K562 (cell line): ENCODE results near the gene JAK3. TPM values are rescaled to one million over a fixed set of nuclear protein-coding genes. Genes with fewer than 3 reads are reported as not detected.

ENCODE experiments used
- E2F1 ChIP-seq: sonication (generic); formaldehyde crosslinking; IDR thresholded peaks from 2 replicates; pipeline ENCODE4 v1.8.1; 2023; ENCODE audit warnings: mild to moderate bottlenecking, missing genetic modification reagents, moderate library complexity
- ERF ChIP-seq: fragments of 450-650 bp; formaldehyde crosslinking; IDR thresholded peaks from 2 replicates; pipeline ENCODE4 v1.4.0; 2020; ENCODE audit warnings: mild to moderate bottlenecking, mixed read lengths
- EZH2 ChIP-seq: IDR thresholded peaks from 2 replicates; pipeline ENCODE4 v1.6.1; 2012; ENCODE audit warnings: low read depth, mild to moderate bottlenecking, inconsistent platforms, low read length, borderline replicate concordance
- KDM2B ChIP-seq: fragments of 250-450 bp; sonication (Bioruptor Pico); IDR thresholded peaks from 2 replicates; pipeline ENCODE4 v1.8.0; 2021; ENCODE audit warnings: mild to moderate bottlenecking, moderate library complexity
- MTA2 ChIP-seq: fragments of 450-650 bp; IDR thresholded peaks from 2 replicates; pipeline ENCODE4 v1.6.1; 2016; ENCODE audit warnings: low read depth
- NCOA1 ChIP-seq: fragments of 450-650 bp; IDR thresholded peaks from 2 replicates; pipeline ENCODE4 v1.6.1; 2016; ENCODE audit warnings: low read depth
- NFIC ChIP-seq: fragments of 450-650 bp; IDR thresholded peaks from 2 replicates; pipeline ENCODE4 v1.6.1; 2017; ENCODE audit warnings: mild to moderate bottlenecking, inconsistent platforms
- PBX2 ChIP-seq, 2 experiments: IDR thresholded peaks in 1 of 2; conservative IDR thresholded peaks in 1 of 2; 2 replicates each; pipeline ENCODE4 v1.6.1; 2016; ENCODE audit warnings: low read depth in 2 of 2, mild to moderate bottlenecking in 1 of 2, missing compliant biosample characterization in 1 of 2, missing genetic modification characterization in 1 of 2, moderate library complexity in 1 of 2
- PHB2 ChIP-seq: fragments of 450-650 bp; IDR thresholded peaks from 2 replicates; pipeline ENCODE4 v1.6.1; 2017; ENCODE audit warnings: low read depth
- PTBP1 ChIP-seq: fragments of 200-400 bp; formaldehyde crosslinking; IDR thresholded peaks from 2 replicates; pipeline ENCODE4 v1.6.1; 2017; ENCODE audit warnings: low read depth, low read length
- WHSC1 ChIP-seq: IDR thresholded peaks from one replicate; pipeline ENCODE4 v1.6.1; 2012; ENCODE audit warnings: low read length, control low read depth, inconsistent platforms
- ZNF707 ChIP-seq: fragments of 250-450 bp; sonication (Bioruptor Pico); conservative IDR thresholded peaks from 2 replicates; pipeline ENCODE4 v1.8.0; 2022; ENCODE audit warnings: inconsistent platforms, mild to moderate bottlenecking, moderate library complexity
- polyA plus RNA-seq, 8 experiments: library from polyadenylated mRNA; depleted of rRNA in 4 of 8; stranded (reverse) in 5 of 8; unstranded in 3 of 8; fragments of >200 nt; fragmentation: Nextera tagmentation in 2 of 8; fragmentation: Illumina TruSeq in 1 of 8; extraction: Ambion mirVana in 2 of 8; extraction: Trizol in 1 of 8; gene quantifications; 2 replicates each; pipeline versions ENCODE4 v1.2.1 to v1.2.3, GENCODE V29; 2011 to 2014; ENCODE audit warnings: inconsistent platforms in 1 of 8, missing spikeins in 1 of 8
- total RNA-seq, 7 experiments: library from RNA; depleted of rRNA in 6 of 7; stranded (reverse); fragments of >200 nt in 6 of 7; fragmentation: Illumina TruSeq in 2 of 7; extraction: Trizol in 2 of 7; gene quantifications; 2 replicates each; pipeline versions ENCODE4 v1.2.1 to v1.2.3, GENCODE V29; 2011 to 2021; ENCODE audit warnings: low replicate concordance in 1 of 7
- TF ChIP-seq, protein P1 (sequence below), 3 experiments: fragments of 200-800 bp in 1 of 3; fragments of 250-450 bp in 1 of 3; fragments of 450-650 bp in 1 of 3; sonication (Bioruptor Pico) in 1 of 3; sonication (Bioruptor generic) in 1 of 3; formaldehyde crosslinking in 1 of 3; IDR thresholded peaks; 2 replicates each; pipeline versions ENCODE4 v1.6.1 to v1.8.0; 2016 to 2022; ENCODE audit warnings: mild to moderate bottlenecking in 2 of 3, missing genetic modification characterization in 2 of 3, missing compliant biosample characterization in 1 of 3, moderate library complexity in 1 of 3
- TF ChIP-seq, protein P2 (sequence below), 2 experiments: fragments of 450-650 bp; conservative IDR thresholded peaks; 2 replicates each; pipeline ENCODE4 v1.6.1; 2017; ENCODE audit warnings: mild to moderate bottlenecking in 2 of 2, moderate library complexity in 2 of 2
- TF ChIP-seq, protein P3 (sequence below): fragments of 200-800 bp; sonication (Bioruptor generic); IDR thresholded peaks from 2 replicates; pipeline ENCODE4 v1.6.1; 2017; ENCODE audit warnings: missing genetic modification characterization, missing compliant biosample characterization

The JAK3 gene
- total and polyA plus RNA-seq, 9 of the 15 experiments (the other 6 are each of a cell fraction or from before 2014, with no cell fraction given): 0.01 to 0.18 (median 0.07) TPM; not detected in 1

DNA sequence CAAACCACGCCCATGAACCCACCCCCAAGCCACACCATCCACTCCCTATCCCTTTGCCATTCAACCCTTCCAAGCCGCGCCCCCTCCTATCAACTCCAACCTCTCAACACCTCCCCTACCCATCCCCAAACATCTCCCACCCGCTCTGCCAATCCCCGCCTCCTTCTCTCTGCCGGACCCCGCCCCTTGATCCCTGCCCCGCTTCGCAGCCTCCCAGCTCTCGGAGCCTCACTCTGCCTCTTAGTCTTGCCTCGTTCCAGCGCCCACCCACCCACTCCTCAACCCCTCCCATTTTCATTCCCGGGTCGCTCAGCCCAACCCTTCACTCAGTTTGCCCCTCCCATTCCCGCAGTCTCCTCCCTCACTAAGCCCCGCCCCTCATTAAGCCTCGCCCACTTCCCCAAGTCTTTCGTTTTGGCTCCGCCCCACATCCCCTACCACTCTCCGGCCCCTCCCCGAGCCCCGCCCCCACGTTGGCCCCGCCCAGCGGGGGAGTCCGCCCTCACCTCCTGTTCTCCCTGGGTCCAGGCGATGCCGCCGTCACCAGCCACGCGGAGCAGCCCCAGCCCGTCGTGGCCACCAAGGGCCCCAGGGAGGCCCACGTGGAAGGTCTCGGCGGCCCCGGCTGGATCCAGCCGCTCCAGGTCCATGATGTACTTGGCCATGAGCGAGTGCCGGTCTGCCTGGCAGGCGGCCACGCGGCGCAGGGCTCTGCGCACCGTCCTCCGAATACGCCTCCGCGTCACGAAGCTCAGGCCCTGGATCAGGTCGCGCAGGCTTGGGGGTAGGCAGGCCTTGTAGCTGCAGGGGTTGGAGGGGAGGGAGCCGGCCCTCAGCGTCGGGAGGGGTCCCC is 5.7 kb downstream of the JAK3 start (continued):
- TF ChIP-seq, protein P1, sequence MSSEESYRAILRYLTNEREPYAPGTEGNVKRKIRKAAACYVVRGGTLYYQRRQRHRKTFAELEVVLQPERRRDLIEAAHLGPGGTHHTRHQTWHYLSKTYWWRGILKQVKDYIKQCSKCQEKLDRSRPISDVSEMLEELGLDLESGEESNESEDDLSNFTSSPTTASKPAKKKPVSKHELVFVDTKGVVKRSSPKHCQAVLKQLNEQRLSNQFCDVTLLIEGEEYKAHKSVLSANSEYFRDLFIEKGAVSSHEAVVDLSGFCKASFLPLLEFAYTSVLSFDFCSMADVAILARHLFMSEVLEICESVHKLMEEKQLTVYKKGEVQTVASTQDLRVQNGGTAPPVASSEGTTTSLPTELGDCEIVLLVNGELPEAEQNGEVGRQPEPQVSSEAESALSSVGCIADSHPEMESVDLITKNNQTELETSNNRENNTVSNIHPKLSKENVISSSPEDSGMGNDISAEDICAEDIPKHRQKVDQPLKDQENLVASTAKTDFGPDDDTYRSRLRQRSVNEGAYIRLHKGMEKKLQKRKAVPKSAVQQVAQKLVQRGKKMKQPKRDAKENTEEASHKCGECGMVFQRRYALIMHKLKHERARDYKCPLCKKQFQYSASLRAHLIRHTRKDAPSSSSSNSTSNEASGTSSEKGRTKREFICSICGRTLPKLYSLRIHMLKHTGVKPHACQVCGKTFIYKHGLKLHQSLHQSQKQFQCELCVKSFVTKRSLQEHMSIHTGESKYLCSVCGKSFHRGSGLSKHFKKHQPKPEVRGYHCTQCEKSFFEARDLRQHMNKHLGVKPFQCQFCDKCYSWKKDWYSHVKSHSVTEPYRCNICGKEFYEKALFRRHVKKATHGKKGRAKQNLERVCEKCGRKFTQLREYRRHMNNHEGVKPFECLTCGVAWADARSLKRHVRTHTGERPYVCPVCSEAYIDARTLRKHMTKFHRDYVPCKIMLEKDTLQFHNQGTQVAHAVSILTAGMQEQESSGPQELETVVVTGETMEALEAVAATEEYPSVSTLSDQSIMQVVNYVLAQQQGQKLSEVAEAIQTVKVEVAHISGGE (CRISPR knock-in tag; IDR thresholded peaks at IDR 0.05): no peak
- no peak for TF ChIP-seq WHSC1
- no peak for TF ChIP-seq ERF (CRISPR knock-in tag)
- TF ChIP-seq PBX2 (CRISPR knock-in tag; IDR thresholded peaks at IDR 0.05; ENCODE audit: low read depth): no peak
- TF ChIP-seq PBX2 (tag; conservative IDR thresholded peaks at IDR 0.05; ENCODE audit: low read depth): peak; percentile 57
- no peak for TF ChIP-seq ZNF707 (CRISPR knock-in tag)
- TF ChIP-seq, protein P2, sequence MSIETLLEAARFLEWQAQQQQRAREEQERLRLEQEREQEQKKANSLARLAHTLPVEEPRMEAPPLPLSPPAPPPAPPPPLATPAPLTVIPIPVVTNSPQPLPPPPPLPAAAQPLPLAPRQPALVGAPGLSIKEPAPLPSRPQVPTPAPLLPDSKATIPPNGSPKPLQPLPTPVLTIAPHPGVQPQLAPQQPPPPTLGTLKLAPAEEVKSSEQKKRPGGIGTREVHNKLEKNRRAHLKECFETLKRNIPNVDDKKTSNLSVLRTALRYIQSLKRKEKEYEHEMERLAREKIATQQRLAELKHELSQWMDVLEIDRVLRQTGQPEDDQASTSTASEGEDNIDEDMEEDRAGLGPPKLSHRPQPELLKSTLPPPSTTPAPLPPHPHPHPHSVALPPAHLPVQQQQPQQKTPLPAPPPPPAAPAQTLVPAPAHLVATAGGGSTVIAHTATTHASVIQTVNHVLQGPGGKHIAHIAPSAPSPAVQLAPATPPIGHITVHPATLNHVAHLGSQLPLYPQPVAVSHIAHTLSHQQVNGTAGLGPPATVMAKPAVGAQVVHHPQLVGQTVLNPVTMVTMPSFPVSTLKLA (conservative IDR thresholded peaks at IDR 0.05): peak; percentile 86 to 90
- 0 out of 2 replicates have a peak, but pooled peaks have one; percentile 17 for TF ChIP-seq PHB2
- peak; percentile 65 for TF ChIP-seq KDM2B
- no peak for TF ChIP-seq PTBP1
- no peak for TF ChIP-seq MTA2
- TF ChIP-seq NCOA1: no peak; the same call in 1 of the 2 replicates
- TF ChIP-seq, protein P3, sequence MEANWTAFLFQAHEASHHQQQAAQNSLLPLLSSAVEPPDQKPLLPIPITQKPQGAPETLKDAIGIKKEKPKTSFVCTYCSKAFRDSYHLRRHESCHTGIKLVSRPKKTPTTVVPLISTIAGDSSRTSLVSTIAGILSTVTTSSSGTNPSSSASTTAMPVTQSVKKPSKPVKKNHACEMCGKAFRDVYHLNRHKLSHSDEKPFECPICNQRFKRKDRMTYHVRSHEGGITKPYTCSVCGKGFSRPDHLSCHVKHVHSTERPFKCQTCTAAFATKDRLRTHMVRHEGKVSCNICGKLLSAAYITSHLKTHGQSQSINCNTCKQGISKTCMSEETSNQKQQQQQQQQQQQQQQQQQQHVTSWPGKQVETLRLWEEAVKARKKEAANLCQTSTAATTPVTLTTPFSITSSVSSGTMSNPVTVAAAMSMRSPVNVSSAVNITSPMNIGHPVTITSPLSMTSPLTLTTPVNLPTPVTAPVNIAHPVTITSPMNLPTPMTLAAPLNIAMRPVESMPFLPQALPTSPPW (CRISPR knock-in tag): peak; percentile 70
- TF ChIP-seq EZH2: no peak
- TF ChIP-seq E2F1 (CRISPR knock-in tag): peak; percentile 29; the same call in 1 of the 2 replicates
- TF ChIP-seq NFIC: peak; percentile 84
